GM12891 (cell line): ENCODE data around the gene SPTAN1.

Source experiments
- PAX5 ChIP-seq: IDR thresholded peaks from 2 replicates; pipeline ENCODE4 v1.6.1; 2011; ENCODE audit warnings: low read length, moderate library complexity, mild to moderate bottlenecking; ENCODE audit not compliant: insufficient read depth, severe bottlenecking
- POLR2A ChIP-seq: IDR thresholded peaks from 2 replicates; pipeline ENCODE4 v1.6.1; 2011; ENCODE audit warnings: low read depth, low read length, control low read depth
- POLR2AphosphoS5 ChIP-seq: IDR thresholded peaks from 2 replicates; pipeline ENCODE4 v1.6.1; 2011; ENCODE audit warnings: low read depth, low read length, control low read depth
- POU2F2 ChIP-seq: IDR thresholded peaks from 2 replicates; pipeline ENCODE4 v1.6.1; 2011; ENCODE audit warnings: low read depth, mild to moderate bottlenecking, control low read depth, low read length, moderate library complexity
- TAF1 ChIP-seq: IDR thresholded peaks from 2 replicates; pipeline ENCODE4 v1.6.1; 2011; ENCODE audit warnings: low read depth, low read length, control low read depth

- no peak for TF ChIP-seq POLR2AphosphoS5
- no peak for TF ChIP-seq POLR2A
- TF ChIP-seq TAF1: no peak
- no peak for TF ChIP-seq POU2F2
- no peak for TF ChIP-seq PAX5
These were observed 125.4 kb downstream of the SPTAN1 start for GRCh38 chr9:128677794-128678193.
